ENCODE measurements around the gene DCTN5. TPM values are rescaled to one million over a fixed set of nuclear protein-coding genes. Genes with fewer than 3 reads are reported as not detected.

The DCTN5 gene
- total RNA-seq, 4 donors from 2014 or later, result 14.9 to 58.0 (median 39.2) TPM

GRCh38 chr16:23691483-23692189 is 50.4 kb downstream of the DCTN5 start:
- Histone ChIP-seq H3K4me1 (no peaks in the 10 kb centered on the region), H3K27ac (no peak overlapping the region), H3K4me3 (no peak overlapping the region), H3K27me3 (no peaks in the 10 kb centered on the region), H3K9me3 (no peaks in the 10 kb centered on the region), H3K36me3 (peaks cover 0 to 48% (median 0%) of the 10 kb centered on the region in 3 donors)
- DNase-seq, result no peak
- TF ChIP-seq POLR2A (IDR thresholded peaks at IDR 0.05), result no peak

GRCh38 chr16:23692190-23692837 is 51.0 kb downstream of the DCTN5 start:
- Histone ChIP-seq H3K27me3 (no peaks in the 10 kb centered on the region), H3K27ac (no peak overlapping the region), H3K9me3 (no peaks in the 10 kb centered on the region), H3K36me3 (peaks cover 0 to 43% (median 0%) of the 10 kb centered on the region in 3 donors), H3K4me3 (no peak overlapping the region), H3K4me1 (no peaks in the 10 kb centered on the region)
- TF ChIP-seq POLR2A (IDR thresholded peaks at IDR 0.05), result no peak
- no peak for TF ChIP-seq CTCF (IDR thresholded peaks at IDR 0.05)
- DNase-seq, result no peak

GRCh38 chr16:23694265-23694643 is 53.0 kb downstream of the DCTN5 start:
- no peak for TF ChIP-seq POLR2A (IDR thresholded peaks at IDR 0.05)
- no peak for TF ChIP-seq CTCF (IDR thresholded peaks at IDR 0.05)
- H3K36me3 ChIP-seq, result peaks cover 0 to 29% (median 0%) of the 10 kb centered on the region in 3 donors
- DNase-seq, result no peak

GRCh38 chr16:23694644-23695373 is 53.5 kb downstream of the DCTN5 start:
- Histone ChIP-seq H3K27me3 (no peaks in the 10 kb centered on the region), H3K27ac (no peak overlapping the region), H3K9me3 (no peaks in the 10 kb centered on the region), H3K36me3 (peaks cover 0 to 23% (median 0%) of the 10 kb centered on the region in 3 donors), H3K4me3 (no peak overlapping the region), H3K4me1 (peaks cover 0 to 8% (median 0%) of the 10 kb centered on the region in 4 donors)
- no peak for TF ChIP-seq POLR2A (IDR thresholded peaks at IDR 0.05)
- TF ChIP-seq CTCF (IDR thresholded peaks at IDR 0.05), result no peak
- no peak for DNase-seq

More at GRCh38 chr16:23694265-23694643, 53.0 kb downstream of the DCTN5 start:
- H3K27me3 ChIP-seq, result no peaks in the 10 kb centered on the region
- H3K4me3 ChIP-seq, result no peak overlapping the region
- no peak overlapping the region for H3K27ac ChIP-seq
- H3K4me1 ChIP-seq, result peaks cover 0 to 6% (median 0%) of the 10 kb centered on the region in 4 donors
- H3K9me3 ChIP-seq, result no peaks in the 10 kb centered on the region

- TF ChIP-seq CTCF (IDR thresholded peaks at IDR 0.05) (no peak), POLR2A (IDR thresholded peaks at IDR 0.05) (no peak)
- H3K36me3 ChIP-seq, result peaks cover 0 to 14% (median 0%) of the 10 kb centered on the region in 3 donors
- H3K27ac ChIP-seq, result no peak overlapping the region
- no peaks in the 10 kb centered on the region for H3K9me3 ChIP-seq
- no peak for DNase-seq
- H3K4me3 ChIP-seq, result no peak overlapping the region
- H3K27me3 ChIP-seq, result no peaks in the 10 kb centered on the region
- peaks cover 0 to 8% (median 2%) of the 10 kb centered on the region in 4 donors for H3K4me1 ChIP-seq
These were observed 54.5 kb downstream of the DCTN5 start for GRCh38 chr16:23695756-23696155.
